ENCODE measurements around the gene FBXO21.
A peak's percentile ranks its signal among the peaks of the same experiment; 100 is the strongest.

The FBXO21 gene

GRCh38 chr12:117162167-117162539 is 28.1 kb downstream of the FBXO21 start:
- TF ChIP-seq CTCF (IDR thresholded peaks at IDR 0.05; ENCODE audit: low read depth, low read length): no peak
- DNase-seq (ENCODE audit: extremely low read depth, low read depth): no peak

GRCh38 chr12:117161460-117162166 is 28.7 kb downstream of the FBXO21 start:
- TF ChIP-seq CTCF (IDR thresholded peaks at IDR 0.05; ENCODE audit: low read depth, low read length): no peak
- no peak for DNase-seq (ENCODE audit: extremely low read depth, low read depth)

GRCh38 chr12:117159674-117160073 is 30.6 kb downstream of the FBXO21 start:
- TF ChIP-seq CTCF (IDR thresholded peaks at IDR 0.05; ENCODE audit: low read depth, low read length): no peak
- no peak for DNase-seq (ENCODE audit: extremely low read depth, low read depth)

GRCh38 chr12:117158911-117159553 is 31.2 kb downstream of the FBXO21 start:
- no peak for TF ChIP-seq CTCF (IDR thresholded peaks at IDR 0.05; ENCODE audit: low read depth, low read length)
- no peak for DNase-seq (ENCODE audit: extremely low read depth, low read depth)

- no peak for TF ChIP-seq CTCF (IDR thresholded peaks at IDR 0.05; ENCODE audit: low read depth, low read length)
- DNase-seq (ENCODE audit: extremely low read depth, low read depth): no peak
These were observed 32.2 kb downstream of the FBXO21 start for GRCh38 chr12:117158096-117158495.

- DNase-seq (ENCODE audit: extremely low read depth, low read depth): no peak
- TF ChIP-seq CTCF (IDR thresholded peaks at IDR 0.05; ENCODE audit: low read depth, low read length): peak; percentile 51
These were observed 34.8 kb downstream of the FBXO21 start for GRCh38 chr12:117155278-117156060.

All from AG09319 (cell line).